HG03342 (cell line): Measurements from ENCODE around the gene PTCRA.
A peak's percentile ranks its signal among the peaks of the same experiment; 100 is the strongest.
"Not testable (repeated sequence)": the region's sequence is repeated elsewhere in the genome, so short reads cannot be mapped to it uniquely, and the experiment has no call there.

Experiments used
- ATAC-seq: cut with Tn5 transposase; IDR thresholded peaks from one replicate; pipeline ENCODE4 v1.9.1; 2021; ENCODE audit warnings: mild to moderate bottlenecking, moderate library complexity; ENCODE audit not compliant: unreplicated experiment

Gene PTCRA

DNA sequence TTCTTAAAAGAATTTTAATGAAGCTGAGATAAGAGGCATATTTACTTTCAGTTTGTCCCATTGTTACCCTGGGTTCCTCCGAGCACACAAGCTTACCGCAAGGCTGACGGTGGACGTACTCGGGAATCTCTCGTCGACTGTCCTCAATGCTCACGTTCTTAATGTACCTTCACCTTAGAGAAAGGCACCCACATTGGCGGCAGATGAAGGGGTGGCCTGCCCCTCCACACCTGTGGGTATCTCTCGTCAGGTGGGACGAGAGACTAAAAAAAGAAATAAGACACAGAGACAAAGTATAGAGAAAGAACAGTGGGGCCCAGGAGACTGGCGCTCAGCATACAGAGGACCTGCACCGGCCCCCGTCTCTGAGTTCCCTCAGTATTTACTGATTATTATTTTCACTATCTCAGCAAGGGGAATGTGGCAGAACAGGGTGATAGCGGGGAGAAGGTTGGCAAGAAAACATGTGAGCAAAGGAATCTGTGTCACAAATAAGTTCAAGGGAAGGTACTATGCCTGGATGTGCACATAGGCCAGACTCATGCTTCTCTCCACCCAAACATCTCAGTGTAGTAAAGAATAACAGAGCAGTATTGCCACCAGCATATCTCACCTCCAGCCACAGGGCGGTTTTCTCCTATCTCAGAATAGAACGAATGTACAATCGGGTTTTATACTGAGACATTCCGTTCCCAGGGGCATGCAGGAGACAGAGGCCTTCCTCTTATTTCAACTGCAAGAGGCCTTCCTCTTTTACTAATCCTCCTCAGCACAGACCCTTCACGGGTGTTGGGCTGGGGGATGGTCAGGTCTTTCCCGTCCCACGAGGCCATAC, 13.2 kb upstream of the PTCRA start:
- ATAC-seq: not testable (repeated sequence)

DNA sequence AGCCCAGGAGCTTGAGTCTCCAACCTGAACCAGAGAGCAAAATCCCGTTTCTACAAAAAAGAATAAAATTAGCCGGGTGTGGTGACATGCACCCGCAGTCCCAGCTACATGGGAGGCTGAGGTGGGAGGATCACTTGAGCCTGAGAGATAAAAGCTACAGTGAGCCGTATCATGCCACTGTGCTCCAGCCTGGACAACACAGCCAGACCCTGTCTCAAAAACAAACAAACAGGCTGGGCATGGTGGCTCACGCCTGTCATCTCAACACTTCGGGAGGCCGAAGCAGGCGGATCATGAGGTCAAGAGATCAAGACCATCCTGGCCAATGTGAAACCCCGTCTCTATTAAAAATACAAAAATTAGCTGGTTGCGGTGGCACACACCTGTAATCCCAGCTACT, 11.4 kb upstream of the PTCRA start:
- ATAC-seq: no peak

DNA sequence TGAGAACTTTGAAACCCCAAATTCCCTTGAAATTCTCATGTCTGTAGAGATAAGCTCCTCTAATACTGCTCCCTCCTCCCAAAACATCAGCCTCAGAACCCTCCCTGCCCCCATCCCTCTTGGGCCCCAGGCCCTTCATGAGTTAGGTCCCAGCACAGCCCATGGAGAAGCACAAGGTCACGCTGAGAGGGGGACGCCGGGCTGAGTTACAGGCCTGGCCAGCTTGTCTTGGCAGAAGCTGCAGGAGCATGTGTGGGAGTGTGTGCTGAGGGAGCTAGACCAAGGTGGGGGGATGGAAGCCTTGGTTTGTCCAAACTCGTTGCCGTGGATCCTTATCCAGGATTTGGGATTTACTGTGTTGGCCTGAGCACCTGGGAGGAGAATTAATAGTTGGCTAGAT, 8.5 kb upstream of the PTCRA start:
- no peak for ATAC-seq

GRCh38 chr6:42909835-42910234, 6.0 kb upstream of the PTCRA start:
- ATAC-seq: no peak

- ATAC-seq: no peak
These were observed 4.5 kb upstream of the PTCRA start for GRCh38 chr6:42911171-42912021.

GRCh38 chr6:42914546-42914945, 1.3 kb upstream of the PTCRA start:
- no peak for ATAC-seq

- ATAC-seq: no peak
These were observed 435 bp downstream of the PTCRA start for GRCh38 chr6:42916288-42916687.

GRCh38 chr6:42921801-42922200, 5.9 kb downstream of the PTCRA start:
- ATAC-seq: no peak

DNA sequence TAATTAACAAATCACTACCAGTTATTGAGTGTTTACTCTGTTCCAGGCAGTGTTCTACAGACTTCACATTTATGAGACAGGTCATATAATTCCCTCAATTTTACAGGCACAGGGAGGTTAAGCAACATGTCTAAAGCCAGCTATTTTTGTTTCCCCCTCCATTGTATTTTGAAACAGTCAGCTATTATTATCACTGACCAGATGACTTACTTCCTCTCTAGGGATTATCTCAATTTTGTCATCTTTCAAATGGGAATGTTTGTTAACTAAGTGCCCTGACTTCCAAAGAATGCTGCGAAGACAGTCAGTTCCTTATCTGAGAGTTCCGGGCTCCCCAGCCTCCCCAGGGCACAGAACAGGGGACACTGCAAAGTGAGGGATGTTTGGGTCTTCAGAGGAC, 7.8 kb downstream of the PTCRA start:
- no peak for ATAC-seq

DNA sequence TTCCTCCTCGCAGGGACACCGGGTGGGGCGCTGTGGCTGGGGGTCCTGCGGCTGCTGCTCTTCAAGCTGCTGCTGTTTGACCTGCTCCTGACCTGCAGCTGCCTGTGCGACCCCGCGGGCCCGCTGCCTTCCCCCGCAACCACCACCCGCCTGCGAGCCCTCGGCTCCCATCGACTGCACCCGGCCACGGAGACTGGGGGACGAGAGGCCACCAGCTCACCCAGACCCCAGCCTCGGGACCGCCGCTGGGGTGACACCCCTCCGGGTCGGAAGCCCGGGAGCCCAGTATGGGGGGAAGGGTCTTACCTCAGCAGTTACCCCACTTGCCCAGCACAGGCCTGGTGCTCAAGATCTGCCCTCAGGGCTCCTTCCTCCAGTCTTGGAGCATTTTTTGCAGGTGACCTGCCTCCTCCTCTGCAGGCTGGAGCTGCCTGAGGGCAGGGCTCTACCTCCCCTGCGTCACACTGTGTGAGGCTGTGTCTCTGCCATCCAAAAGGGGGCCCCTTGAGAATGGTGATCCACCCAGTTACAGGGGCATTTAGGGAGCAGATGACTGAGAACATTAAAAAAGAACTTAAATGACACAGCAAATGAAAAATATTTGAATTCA, 9.5 kb downstream of the PTCRA start:
- ATAC-seq: no peak

- peak; percentile 68 for ATAC-seq
These were observed 13.3 kb downstream of the PTCRA start, which contains the start of gene CNPY3 for GRCh38 chr6:42928986-42929820. Gene CNPY3, plus strand, starts transcription at chr6:42929480. Its CDS starts 91 bp downstream, at chr6:42929571.

- peak; percentile 55 for ATAC-seq
These were observed 14.0 kb downstream of the PTCRA start for GRCh38 chr6:42929821-42930360.

GRCh38 chr6:42932412-42932811, 16.6 kb downstream of the PTCRA start:
- ATAC-seq: no peak

- ATAC-seq: no peak
These were observed 17.4 kb downstream of the PTCRA start for GRCh38 chr6:42933205-42933604.

DNA sequence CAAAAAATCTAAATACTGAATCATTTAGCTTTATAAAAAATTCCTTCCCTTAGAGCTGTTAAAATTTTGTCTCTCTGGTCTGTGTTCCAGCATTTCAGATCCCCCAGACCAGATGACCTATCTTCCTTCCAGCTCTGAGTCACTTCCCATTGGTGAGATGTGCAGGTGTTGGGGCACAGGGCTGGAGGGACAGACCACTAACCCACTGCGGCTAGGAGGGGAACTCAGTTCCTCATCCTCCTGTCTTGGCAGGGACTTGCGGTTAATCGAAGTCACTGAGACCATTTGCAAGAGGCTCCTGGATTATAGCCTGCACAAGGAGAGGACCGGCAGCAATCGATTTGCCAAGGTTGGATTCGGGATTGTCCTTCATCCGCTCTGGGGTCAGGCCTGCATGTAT, 19.5 kb downstream of the PTCRA start:
- no peak for ATAC-seq

DNA sequence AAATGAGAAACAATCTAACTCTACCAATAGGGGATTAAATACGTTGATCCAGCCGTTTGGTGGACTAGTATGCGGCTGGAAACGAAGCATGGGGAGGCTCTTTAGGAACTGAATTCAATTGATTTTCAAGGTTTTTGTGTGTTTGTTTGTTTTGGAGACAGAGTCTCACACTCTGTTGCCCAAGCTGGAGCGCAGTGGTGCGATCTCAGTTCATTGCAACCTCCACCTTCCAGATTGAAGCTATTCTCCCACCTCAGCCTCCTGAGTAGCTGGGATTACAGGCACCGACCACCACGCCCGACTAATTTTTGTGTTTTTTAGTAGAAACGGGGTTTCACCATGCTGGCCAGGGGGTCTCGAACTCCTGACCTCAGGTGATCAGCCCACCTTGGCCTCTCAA, 20.5 kb downstream of the PTCRA start:
- ATAC-seq: no peak

DNA sequence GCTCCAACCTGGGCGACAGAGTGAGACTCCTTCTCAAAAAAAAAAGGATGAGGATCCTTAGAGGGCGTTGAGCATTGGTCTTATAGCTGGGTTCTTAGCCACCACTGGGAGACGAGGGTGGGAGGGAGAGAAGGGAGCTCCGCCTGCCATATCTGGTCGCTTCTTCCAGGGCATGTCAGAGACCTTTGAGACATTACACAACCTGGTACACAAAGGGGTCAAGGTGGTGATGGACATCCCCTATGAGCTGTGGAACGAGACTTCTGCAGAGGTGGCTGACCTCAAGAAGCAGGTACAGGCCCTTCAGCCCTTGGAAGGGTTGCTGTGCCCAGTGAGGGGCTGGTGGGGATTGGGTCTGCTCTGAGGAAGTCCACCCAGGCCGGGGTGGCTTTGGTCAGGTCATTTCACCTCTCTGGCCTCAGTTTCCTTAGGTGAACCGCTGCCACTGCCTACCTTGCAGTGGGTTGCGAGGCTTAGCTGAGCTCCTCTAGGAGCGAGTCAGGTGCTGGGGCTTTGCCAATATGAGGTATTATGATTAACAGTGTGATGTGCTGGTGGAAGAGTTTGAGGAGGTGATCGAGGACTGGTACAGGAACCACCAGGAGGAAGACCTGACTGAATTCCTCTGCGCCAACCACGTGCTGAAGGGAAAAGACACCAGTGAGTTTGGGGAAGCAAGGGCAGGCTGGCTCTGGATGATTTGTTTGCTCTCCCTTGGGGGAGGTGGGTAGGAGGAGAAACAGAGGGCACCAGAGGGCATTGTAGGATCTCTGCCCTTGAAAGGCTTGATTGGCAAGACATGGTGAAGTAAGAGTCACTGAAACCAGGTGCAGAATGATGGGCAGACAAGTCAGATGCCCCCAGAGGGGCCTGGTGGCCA, 21.9 kb downstream of the PTCRA start:
- no peak for ATAC-seq

DNA sequence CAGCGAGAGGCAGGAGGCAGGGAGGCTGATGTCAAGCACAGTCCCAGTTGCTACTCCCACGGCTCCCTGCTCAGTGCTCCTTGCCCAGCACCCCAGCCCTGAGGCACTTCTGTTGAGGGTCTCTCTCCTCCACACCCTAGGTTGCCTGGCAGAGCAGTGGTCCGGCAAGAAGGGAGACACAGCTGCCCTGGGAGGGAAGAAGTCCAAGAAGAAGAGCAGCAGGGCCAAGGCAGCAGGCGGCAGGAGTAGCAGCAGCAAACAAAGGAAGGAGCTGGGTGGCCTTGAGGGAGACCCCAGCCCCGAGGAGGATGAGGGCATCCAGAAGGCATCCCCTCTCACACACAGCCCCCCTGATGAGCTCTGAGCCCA, 22.6 kb downstream of the PTCRA start:
- ATAC-seq: no peak

- no peak for ATAC-seq
These were observed 23.3 kb downstream of the PTCRA start for GRCh38 chr6:42938987-42939809.
